DMS53 treated with DMSO at 0.1 percent for 48 hours (cell line): ENCODE data around the gene TMEM140.
"Not testable (repeated sequence)": the region's sequence is repeated elsewhere in the genome, so short reads cannot be mapped to it uniquely, and the experiment has no call there.

ENCODE experiments used
- DNase-seq: peaks from one replicate; lab custom pipeline; 2025; ENCODE audit not compliant: unreplicated experiment; lab: John Stamatoyannopoulos, UW

TMEM140 gene

DNA sequence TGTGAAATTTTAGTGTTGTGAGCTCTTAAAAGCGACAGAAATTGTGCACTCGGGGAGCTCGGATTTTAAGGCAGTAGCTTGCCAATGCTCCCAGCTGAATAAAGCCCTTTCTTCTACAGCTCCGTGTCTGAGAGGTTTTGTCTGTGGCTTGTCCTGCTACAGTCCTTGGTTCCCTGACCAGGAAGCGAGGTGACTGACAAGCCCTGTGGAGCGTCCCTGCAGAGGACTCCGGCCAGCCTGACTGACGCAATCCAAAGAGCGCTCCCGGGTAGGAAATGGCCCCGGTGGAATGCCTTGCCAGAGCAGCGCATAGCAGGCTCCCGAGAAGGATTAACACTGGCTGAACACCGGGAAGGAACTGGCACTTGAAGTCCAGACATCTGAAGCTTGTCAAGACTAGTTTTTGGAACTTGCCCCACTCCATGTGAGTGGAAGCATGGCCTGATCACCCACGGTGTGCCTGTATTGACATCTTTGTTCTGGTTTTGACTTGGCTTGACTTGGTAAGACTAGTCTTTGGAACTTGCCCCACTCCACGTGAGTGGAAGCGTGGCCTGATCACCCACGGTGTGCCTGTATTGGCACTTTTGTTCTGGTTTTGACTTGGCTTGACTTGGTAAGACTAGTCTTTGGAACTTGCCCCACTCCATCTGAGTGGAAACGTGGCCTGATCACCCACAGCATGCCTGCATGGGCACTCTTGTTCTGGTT is 23.9 kb downstream of the TMEM140 start:
- not testable (repeated sequence) for DNase-seq

DNA sequence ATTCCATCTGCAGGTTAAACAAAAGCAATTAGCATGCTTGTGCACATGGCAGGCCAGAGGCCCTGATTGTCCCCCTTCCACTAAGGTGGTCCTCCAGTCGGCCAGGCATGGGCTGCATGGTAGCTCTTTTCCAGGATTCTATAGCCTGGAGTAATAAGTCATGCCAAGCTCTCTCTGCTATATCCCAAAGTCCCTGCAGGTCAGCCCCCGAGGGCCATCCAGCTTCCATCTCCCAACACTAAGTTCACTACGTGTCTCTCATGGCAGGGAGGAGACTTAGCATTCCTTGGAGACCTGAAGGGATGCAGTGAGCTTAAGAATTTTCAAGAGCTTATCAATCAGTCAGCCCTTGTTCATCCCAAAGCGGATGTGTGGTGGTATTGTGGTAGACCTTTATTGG is 26.0 kb downstream of the TMEM140 start:
- not testable (repeated sequence) for DNase-seq

DNA sequence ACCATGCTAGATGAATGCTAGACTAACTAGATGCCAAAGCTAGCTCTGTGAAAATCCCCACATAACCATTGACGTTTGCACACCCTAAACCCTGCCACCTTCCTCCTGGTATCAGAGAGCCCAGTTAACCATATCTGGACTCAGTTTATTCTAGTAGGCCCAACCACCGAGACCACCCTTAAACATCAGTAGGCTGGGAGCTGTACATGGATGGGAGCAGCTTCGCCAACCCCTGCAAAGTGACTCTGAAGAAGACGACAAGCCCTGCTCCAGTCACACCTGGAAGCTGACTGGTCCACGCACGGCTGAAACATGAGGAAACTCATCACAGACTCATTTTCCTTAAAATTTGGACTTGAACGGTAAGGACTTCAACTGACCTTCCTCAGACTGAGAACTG is 27.1 kb downstream of the TMEM140 start:
- no peak for DNase-seq

DNA sequence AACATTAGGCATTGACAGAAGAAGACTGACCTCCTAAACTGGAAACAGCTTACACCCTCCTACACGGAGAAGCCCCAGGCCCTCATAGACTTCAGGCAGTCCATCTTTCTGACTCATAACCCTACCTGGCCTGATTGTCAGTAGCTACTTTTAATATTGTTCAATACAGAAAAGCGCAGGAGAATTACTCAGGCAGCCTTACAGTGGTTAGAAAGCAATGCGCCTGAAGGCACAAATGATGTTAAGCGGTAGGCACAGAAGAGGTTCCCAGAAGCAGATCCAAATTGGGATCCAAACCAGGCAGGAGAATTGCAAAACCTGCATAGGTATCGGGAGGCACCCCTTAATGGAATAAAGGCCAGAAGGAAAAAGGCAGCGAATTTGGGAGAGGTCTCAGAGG is 28.1 kb downstream of the TMEM140 start:
- DNase-seq: no peak

DNA sequence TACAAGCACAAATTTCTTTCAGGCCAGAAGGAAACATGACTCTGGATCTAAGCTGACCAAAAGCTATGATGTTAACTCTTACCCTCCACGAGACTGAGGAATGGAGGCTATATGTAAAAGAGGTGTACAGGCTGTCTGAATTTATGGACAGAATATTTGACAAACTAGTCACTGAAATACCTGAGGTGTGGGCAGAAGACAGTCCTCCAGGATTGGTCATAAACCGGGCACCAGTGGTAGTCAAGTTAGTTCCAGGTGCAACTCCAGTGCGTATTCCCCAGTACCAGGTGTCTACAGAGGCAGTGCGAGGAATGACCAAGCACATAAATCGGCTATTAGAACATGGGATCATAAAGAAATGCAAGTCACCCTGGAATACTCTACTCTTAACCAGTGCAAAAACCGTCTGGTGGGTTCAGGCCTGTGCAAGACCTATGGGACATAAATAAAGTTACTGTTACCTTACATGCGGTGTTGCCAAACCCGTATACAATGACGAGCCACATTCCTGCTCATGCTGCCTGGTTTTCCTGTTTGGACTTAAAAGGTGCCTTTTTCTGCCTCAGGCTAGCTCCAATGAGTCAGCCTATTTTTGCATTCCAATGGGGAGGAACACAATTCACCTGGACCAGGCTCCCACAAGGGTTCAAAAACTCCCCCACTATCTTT is 29.3 kb downstream of the TMEM140 start:
- DNase-seq: no peak

DNA sequence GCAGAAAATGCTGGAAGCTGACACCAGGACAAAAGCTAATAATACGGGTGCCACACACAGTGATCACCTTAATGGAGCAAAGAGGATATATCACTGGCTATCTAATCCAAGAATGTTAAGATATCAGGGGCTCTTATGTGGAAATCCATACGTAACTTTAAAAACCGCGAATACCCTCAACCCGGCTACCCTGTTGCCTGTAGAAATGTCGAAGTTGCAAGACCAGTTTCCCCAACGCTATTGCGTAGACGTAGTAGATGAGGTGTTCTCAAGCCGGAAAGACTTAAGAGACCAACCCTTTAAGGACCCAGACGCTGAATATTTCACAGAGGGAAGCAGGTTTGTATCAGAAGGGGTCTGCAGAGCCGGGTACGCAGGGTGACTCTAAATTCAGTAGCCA is 30.5 kb downstream of the TMEM140 start:
- DNase-seq: no peak

DNA sequence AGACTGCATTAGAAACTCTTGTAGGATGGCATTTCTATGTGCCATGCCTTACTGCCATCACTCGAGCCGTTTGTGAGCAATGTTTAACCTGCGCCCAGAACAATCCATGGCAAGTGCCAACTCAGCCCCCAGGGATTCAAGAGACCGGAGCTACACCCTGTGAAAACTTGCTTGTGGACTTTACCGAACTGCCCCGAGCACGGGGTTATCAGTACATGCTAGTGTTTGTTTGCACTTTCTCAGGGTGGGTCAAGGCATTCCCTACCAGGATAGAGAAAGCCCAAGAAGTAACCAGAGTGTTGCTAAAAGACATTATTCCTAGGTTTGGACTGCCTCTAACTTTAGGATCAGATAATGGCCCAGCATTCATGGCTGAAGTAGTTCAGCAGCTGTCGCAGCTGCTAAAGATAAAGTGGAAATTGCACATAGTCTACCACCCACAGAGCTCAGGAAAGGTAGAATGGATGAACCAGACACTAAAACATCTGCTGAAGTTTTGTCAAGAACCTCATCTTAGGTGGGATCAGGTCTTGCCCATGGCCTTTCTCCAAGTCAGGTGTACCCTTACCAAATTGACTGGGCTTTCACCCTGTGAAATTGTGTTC is 31.6 kb downstream of the TMEM140 start:
- DNase-seq: no peak

DNA sequence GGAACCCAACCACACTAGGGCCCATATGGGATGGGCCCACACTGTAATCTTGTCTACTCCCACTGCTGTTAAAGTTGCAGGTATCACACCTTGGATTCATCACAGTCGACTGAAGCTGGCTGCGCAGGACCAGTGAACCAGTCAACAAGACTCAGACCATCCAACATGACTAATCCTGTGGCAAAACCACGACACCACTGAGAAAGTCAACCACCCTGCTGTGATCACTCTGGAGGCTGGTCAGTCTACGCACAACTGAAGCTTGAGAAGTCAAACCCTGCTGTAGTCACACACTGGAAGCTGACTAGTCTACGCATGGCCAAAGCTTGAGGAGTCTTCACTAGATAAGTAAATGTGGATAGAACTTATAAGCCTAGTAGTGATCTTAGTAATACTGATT is 32.2 kb downstream of the TMEM140 start:
- DNase-seq: no peak

DNA sequence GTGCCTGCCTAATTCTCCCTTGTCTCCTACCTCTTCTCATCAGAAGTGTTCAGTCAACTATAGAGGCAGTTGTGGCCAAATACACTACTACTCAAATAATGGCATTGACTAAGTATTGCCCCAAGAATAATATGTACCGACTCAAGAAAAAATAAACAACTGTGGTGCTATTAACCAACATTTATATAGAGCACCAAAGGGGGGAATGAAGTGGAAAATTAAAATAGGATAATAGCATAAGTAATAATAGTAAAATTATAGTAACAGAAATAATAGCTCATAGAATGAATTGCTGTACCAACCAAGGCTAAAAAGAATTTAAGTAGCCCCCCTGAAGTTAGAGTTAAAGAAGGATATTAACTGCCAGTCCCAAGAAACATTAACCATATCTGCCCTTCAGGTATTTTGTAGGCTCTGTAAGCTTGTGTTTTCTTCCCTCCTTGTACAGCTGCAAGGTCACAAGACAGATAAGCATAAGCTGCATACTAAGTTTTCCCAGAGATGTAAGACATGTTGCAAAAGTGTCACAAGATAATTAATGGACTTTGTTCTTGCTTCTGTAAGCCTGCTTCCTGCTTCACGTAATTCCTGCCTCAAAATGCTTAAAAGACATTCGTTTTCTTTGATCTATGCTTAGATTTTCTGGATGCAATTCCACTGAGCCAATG is 33.5 kb downstream of the TMEM140 start:
- DNase-seq: no peak

DNA sequence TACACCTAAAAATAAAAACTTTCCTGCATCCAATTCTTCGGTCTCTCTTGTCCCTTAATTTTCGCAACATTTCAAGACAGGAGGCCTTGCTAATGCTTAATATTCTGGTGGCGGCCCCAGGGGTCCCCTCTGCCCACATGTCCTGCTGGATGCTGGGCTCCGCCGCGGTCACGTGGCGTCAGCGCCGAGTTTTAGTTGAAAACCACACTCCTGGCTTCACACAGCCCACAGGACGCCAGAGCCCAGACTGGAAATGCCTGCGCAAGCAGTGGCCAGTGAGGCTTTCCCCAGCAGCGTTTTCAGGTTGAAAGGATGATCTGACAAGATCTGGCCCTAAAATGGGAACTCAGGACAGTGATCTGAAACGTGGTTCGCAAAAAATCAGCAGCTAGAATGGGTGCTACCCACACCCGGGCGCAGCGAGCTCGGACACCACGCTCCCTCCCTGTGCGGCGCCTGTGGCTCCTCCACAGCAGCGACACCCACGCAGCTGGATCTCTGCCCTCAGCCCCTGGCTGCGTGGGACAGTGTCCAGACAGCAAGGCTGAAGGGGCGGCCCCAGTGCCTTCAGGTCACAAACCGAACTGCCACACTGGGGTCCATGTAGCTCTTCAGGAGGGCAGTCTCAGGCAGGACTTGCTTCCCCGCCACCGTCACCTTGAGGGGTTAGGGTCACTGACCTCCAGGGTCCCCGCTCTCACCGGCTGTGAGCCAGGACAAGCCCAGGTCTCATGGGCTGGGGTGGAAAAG is 34.2 kb downstream of the TMEM140 start:
- no peak for DNase-seq

DNA sequence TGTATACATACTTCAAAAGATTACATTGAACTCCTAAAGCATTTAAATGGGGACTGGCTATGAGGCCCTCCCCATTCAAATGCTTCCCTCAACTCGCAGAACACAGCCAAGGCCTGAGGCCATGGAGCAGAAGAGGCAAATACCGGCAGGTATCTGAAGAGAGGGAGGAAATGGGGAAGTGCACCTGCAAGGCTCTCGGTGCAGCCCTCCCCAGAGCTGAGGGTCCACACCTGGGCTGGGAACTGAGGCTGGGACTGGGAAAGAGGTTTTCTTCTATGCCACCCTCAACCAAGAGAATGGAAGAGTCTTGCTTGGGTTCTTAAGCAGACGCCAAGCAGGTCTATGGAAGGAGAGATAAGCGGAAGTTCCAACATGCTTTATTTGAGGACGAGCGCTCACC is 35.6 kb downstream of the TMEM140 start:
- DNase-seq: no peak

DNA sequence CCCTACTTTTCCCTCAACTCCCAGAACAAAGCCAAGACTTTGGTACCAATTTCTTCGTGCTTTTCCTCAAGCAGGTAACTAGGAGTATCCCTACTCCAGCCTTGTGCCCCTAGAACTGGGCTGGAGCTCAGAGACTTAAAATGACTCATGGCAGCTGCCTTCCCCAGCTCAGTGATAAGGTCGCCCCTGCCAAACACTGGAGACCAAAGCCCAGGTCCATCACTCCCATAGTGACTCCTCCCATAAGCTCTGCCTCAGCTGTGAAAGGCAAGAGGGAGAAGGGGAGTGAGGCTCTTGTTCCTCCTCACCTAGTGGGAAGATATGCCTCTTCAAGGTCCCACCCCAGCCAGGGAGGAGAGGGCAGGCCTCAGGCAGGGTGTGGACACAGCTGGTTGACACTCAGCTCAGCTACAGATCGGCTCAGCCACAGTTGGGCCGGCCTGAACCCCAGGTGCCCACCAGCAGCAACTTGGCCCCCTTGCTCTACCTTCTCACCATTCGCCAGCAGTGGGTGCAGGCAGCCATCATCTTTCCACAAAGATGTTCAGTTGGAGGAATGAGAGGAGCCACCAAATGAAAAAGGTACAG is 36.5 kb downstream of the TMEM140 start:
- DNase-seq: no peak

DNA sequence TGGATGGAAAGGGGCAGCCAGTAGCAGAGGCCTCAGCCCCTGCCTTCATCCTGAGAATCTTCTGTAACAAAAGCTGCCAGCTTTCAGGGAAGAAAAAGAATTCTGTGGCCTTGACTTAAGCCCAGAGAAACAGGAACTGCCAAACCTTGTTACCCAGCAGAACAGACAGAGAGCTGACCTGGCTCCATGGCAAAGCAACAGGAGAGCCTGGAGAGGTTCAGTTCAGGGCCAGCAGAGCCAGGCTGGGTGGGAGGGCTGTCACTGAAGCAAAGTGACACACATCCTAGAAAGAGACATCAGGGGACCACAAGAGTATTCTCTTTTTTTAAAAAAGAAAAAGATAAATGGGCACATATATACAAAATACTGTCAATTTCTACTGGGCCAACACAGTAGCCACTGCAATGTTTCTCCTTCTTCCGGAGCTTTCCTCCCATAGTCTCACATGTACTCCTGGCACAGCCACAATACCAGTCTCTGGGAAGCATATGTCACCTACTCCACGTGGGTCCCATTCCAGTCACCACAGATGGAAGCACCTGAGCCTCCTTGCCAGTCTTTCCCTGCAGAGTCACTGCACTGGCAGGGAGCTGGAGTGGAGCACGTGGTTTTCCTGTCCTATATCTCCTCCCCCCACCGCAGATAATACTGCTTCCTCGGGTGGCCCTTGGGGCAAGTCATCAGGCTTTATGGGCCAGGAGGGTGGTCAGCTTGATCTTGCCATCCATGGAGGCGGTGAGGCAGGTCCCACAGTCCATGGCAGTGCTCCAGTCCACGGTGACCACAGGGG is 37.8 kb downstream of the TMEM140 start:
- no peak for DNase-seq

DNA sequence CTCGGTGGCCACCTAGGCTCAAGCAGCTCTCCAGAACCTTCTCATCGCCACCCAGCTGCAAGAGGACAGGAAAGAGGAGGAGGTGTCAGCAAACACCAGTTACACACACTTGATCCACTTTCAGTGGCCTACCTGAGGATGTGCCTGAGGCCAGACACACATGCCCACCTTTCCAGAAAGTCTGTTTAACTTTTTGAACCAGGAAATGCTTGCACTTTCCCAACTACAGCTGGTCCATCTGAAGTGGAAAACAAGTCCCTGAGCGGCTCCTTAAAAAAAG is 38.3 kb downstream of the TMEM140 start:
- no peak for DNase-seq

DNA sequence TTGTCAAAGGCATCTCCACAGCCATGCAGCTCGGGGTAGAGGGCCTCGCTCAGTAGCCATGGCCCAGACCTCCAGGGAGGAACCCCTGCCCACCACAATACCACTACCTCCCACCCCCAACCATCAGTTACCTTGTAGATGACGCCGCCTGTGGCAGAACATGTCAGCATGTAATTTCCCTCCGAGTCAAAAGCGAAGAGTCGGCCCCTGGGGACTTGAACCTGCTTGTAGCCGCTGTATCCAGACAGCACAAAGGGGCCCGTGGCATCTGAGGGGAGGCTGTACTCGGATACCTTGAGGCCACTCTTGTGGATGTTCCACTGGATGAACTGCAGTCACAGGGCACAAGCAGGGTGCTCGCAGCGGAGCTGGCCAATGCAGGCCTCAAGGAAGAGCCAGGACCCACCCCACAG is 39.0 kb downstream of the TMEM140 start:
- DNase-seq: no peak

DNA sequence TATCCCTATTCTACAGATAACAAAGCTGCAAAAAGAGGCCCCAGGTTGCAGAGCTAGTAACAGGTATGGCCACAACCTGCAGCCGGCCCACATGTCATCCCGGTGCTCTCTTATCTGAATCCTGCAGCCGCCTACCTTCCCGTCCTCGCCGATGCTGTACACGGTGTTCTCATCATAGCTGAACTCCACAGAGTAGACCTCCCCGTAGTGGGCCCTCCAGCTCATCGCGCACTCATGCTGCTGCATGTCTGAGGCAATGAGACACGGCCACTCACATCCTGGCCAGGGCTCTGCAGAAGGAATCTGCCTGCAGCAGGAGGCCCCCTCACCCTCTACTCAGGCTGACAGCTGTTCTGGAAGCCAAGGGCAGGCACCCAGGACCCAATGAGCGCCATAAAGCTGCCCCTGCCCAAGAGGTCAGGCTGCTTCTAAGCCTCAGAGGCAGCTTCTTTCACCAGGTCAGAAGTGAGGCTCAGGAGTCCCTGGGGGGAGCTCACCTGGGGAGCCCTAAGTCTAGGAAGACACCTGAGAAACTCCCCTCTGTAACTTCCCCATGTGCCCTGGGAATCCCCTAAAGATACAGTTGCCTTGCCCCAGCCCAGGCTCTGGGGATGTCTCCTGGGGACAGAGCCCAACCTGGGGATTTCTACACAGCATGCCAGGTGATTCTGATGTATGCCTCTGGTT is 40.6 kb downstream of the TMEM140 start:
- DNase-seq: no peak

DNA sequence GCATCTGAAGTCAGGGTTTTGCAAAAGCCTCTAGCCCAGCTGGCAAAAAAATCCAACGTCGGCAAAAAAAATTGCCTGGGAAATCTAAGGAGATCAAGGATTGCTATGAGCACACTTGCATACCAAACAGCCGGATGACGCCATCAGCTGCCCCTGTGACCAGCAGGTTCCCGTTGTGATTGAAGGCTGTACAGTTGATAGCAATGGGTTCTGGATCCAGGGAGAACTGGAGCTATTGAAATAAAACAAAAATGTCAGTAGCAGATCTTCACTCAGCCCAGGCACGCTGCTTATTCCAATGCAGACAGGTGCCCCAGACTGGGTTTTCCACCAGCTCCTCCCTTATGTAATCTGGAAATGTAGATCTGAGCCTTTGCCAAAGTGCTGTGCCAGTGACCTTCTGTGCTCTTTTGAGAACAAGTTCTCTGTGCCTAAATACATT is 41.4 kb downstream of the TMEM140 start:
- DNase-seq: no peak

DNA sequence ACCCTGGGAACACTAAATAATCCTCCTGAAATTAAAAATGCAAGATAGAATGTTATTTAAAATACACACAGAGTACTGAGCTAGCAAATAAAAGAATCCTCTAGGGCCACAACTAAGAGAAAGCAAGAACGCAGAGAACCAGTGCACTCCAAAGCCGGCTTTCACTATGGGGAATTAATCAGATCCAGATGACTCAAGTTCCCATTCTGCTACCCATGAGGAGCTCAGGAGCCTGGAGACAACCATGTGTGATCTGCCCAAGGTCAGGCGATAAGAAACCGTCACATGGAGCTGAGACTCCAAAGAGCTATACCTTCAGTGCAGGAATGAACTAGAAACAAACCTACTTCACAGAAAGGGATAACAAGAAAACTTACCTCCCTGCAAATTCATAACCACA is 42.1 kb downstream of the TMEM140 start:
- DNase-seq: no peak

DNA sequence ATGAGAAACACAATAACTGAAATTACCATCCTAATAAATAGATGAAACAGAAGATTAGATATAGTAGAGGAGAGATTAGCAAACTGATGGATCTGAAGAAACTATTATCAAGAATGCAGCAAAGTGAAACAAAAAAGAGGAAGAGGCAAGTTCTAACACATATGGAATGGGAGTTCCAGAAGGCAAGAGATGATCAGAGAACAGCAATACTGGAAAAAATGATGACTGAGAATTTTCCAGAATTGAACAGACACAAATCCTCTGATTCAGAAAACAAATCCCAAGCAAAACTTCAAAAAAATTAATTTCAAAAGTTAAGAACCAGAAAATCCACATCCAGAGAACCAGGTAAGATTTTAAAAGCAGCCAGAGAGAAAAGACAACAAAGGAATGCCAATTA is 42.8 kb downstream of the TMEM140 start:
- DNase-seq: no peak
